Measurements from ENCODE around the gene USP14. TPM values are rescaled to one million over a fixed set of nuclear protein-coding genes. Genes with fewer than 3 reads are reported as not detected.
A peak's percentile ranks its signal among the peaks of the same experiment; 100 is the strongest.
"Not testable (repeated sequence)": the region's sequence is repeated elsewhere in the genome, so short reads cannot be mapped to it uniquely, and the experiment has no call there.

Gene USP14
- polyA plus RNA-seq (2013) = 51.7 and 54.8 TPM in 2 replicates

DNA sequence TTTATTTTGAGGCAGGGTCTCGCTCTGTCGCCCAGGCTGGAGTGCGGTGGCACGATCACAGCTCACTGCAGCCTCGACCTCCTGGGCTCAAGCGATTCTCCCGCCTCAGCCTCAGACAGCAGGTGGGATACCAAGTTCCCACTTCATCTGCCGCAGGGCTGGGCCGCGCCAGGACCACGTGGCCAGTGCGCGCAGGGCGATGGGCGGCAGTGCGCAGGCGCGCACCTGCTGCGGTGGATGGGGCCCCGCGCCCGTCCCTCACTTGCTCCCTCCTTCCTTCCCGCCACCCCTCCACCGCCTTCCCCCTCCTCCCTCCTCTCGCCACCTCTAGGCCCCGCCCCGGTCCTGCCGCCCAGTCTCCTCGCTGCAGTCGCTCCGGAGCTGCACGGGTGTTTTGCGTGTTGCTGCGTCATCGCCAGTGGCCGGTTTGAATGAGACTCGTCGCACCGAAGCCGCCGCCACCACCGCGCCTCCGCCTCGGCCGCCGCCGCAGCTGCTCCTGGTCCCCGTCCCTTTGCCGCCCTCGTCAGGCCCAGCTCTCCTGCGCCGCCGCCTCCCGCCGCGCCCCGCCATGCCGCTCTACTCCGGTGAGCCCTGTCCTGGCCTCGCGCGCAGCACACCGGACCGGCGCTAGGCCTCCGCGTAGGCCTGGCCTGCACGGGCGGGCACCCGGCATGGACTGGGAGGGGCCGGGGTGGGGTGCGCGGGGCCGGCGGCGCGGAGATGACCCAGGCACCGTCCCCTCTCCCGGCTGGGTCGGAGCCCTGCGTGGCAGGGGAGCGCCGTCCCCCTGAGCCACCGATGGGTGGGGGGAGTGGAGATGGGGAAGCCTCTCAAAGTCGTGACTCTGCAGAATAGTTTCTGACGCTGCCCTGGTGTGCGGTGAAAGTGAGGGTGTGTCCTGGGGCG, at the start of gene USP14:
USP14 (plus strand) TSS at position 430 of the 909 bp plus-strand sequence; CDS start at position 572, 142 bp downstream.
- peak within 1 kb of the TSS; percentile 68 for H3K4ac ChIP-seq (ENCODE audit: low read depth, low read length)

DNA sequence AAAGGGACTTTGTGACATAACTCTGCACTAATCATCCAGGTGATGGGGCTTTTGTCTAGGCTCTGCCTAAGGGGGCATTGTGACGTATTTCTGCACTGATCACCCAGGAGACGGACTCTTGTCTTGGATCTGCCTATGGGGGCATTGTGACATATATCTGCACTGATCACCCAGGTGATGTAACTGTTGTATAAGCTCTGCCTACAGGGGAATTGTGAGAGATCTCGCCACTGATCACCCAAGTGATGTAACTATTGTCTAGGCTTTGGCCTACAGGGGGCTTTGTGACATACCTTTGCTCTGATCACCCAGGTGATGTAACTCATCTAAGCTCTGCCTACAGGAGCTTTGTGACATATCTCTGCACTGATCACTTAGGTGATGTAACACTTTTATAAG, 49.7 kb upstream of the USP14 start:
- H3K18ac ChIP-seq (ENCODE audit: low read length); H3K4me1 ChIP-seq (ENCODE audit: control insufficient read depth in 1 of 2, insufficient read depth in 2 of 2, low read length in 2 of 2); H3K36me3 ChIP-seq (ENCODE audit: control insufficient read depth in 1 of 2, insufficient read depth in 2 of 2, low read length in 2 of 2); H3K27ac ChIP-seq (ENCODE audit: low read depth, low read length); H2AK5ac ChIP-seq (ENCODE audit: low read length); H3K9ac ChIP-seq (ENCODE audit: low read length); H2BK12ac ChIP-seq (ENCODE audit: low read length); H3K14ac ChIP-seq (ENCODE audit: low read length); H2BK120ac ChIP-seq (ENCODE audit: insufficient read depth, low read length, poor library complexity); H4K12ac ChIP-seq (ENCODE audit: low read depth, low read length); H3K4me3 ChIP-seq (ENCODE audit: low read depth, low read length); H3K4me2 ChIP-seq (ENCODE audit: low read length); H3K4ac ChIP-seq (ENCODE audit: low read depth, low read length); DNase-seq; H3K79me1 ChIP-seq (ENCODE audit: low read length); H4K91ac ChIP-seq (ENCODE audit: low read depth, low read length); H3K23ac ChIP-seq (ENCODE audit: low read length); H3K27me3 ChIP-seq (ENCODE audit: insufficient read depth, low read length); H3K79me2 ChIP-seq (ENCODE audit: control insufficient read depth, insufficient read depth, low read length, poor library complexity); H2BK5ac ChIP-seq (ENCODE audit: low read depth, low read length, poor library complexity); H2AFZ ChIP-seq (ENCODE audit: insufficient read depth, low read length, poor library complexity); H4K8ac ChIP-seq (ENCODE audit: low read depth, low read length): not testable (repeated sequence)
- WGBS (ENCODE audit: extremely low coverage, insufficient coverage, insufficient read length) = no CpG with 5 or more reads among the region's 3 CpGs
- peaks cover 22% of the 10 kb centered on the region for H3K9me3 ChIP-seq (ENCODE audit: insufficient read depth, low read depth, low read length)

More for the DNA sequence above, at the start of gene USP14:
- peak within 1 kb of the TSS; percentile 100 for H3K4me3 ChIP-seq (ENCODE audit: low read depth, low read length)
- peak within 1 kb of the TSS; percentile 81 for H3K4me2 ChIP-seq (ENCODE audit: low read length)
- peaks cover 14% of the 10 kb centered on the region for H3K79me2 ChIP-seq (ENCODE audit: control insufficient read depth, insufficient read depth, low read length, poor library complexity)
- peak within 1 kb of the TSS; percentile 42 for H2BK5ac ChIP-seq (ENCODE audit: low read depth, low read length, poor library complexity)
- H3K79me1 ChIP-seq (ENCODE audit: low read length) = peaks cover 5% of the 10 kb centered on the region
- WGBS (ENCODE audit: extremely low coverage, insufficient coverage, insufficient read length) = no CpG with 5 or more reads among the region's 89 CpGs
- peak within 1 kb of the TSS; percentile 91 for H3K18ac ChIP-seq (ENCODE audit: low read length)
- no peaks in the 10 kb centered on the region for H3K27me3 ChIP-seq (ENCODE audit: insufficient read depth, low read length)
- H2AK5ac ChIP-seq (ENCODE audit: low read length) = peak within 1 kb of the TSS; percentile 20
- H4K91ac ChIP-seq (ENCODE audit: low read depth, low read length) = peak within 1 kb of the TSS; percentile 72
- no peak within 1 kb of the TSS for H2BK12ac ChIP-seq (ENCODE audit: low read length)
- peak within 1 kb of the TSS; percentile 83 for H3K14ac ChIP-seq (ENCODE audit: low read length)
- peak within 1 kb of the TSS; percentile 60 for H2BK120ac ChIP-seq (ENCODE audit: insufficient read depth, low read length, poor library complexity)
- no peak within 1 kb of the TSS for H3K23ac ChIP-seq (ENCODE audit: low read length)
- H4K12ac ChIP-seq (ENCODE audit: low read depth, low read length) = peak within 1 kb of the TSS; percentile 46
- H3K27ac ChIP-seq (ENCODE audit: low read depth, low read length) = peak within 1 kb of the TSS; percentile 67
- H4K8ac ChIP-seq (ENCODE audit: low read depth, low read length) = peak within 1 kb of the TSS; percentile 90
- peak within 1 kb of the TSS; percentile 58 for H2AFZ ChIP-seq (ENCODE audit: insufficient read depth, low read length, poor library complexity)
- peak within 1 kb of the TSS; percentile 98 for H3K9ac ChIP-seq (ENCODE audit: low read length)
- DNase-seq = peak; percentile 94
- peaks cover 0 to 2% of the 10 kb centered on the region in 2 experiments for H3K36me3 ChIP-seq (ENCODE audit: control insufficient read depth in 1 of 2, insufficient read depth in 2 of 2, low read length in 2 of 2)
- H3K9me3 ChIP-seq (ENCODE audit: insufficient read depth, low read depth, low read length) = no peaks in the 10 kb centered on the region
- peaks cover 2 to 5% of the 10 kb centered on the region in 2 experiments for H3K4me1 ChIP-seq (ENCODE audit: control insufficient read depth in 1 of 2, insufficient read depth in 2 of 2, low read length in 2 of 2)

DNA sequence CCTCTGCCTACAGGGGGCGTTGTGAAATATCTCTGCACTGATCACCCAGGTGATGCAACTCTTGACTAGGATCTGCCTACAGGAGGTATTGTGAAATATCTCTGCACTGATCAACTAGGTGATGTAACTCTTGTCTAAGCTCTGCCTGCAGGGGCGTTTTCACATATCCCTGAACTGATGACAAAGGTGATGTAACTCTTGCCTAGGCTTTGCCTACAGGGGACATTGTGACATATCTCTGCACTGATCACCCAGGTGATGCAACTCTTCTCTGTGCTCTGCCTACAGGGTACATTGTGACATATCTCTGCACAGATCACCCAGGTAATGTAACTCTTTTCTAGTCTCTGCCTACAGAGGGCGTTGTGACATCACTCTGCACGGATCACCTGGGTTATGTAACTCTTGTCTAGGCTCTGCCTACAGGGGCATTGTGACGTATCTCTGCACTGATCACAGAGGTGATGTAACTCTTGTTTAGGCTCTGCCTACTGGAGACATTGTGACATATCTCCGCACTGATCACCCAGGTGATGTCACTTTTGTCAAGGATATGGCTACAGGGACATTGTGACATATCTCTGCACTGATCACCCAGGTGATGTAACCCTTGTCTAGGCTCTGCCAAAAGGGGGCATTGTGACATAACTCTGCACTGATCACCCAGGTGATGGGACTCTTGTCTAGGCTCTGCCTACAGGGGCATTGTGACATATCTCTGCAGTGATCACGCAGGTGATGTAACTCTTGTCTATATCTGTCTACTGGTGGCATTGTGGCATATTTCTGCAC, 49.0 kb upstream of the USP14 start:
- H3K9ac ChIP-seq (ENCODE audit: low read length); H3K4me2 ChIP-seq (ENCODE audit: low read length); H3K27ac ChIP-seq (ENCODE audit: low read depth, low read length); H3K79me1 ChIP-seq (ENCODE audit: low read length); H3K4me3 ChIP-seq (ENCODE audit: low read depth, low read length); H2AK5ac ChIP-seq (ENCODE audit: low read length); H2BK5ac ChIP-seq (ENCODE audit: low read depth, low read length, poor library complexity); H4K12ac ChIP-seq (ENCODE audit: low read depth, low read length); H3K36me3 ChIP-seq (ENCODE audit: control insufficient read depth in 1 of 2, insufficient read depth in 2 of 2, low read length in 2 of 2); H3K14ac ChIP-seq (ENCODE audit: low read length); H4K91ac ChIP-seq (ENCODE audit: low read depth, low read length); H3K4me1 ChIP-seq (ENCODE audit: control insufficient read depth in 1 of 2, insufficient read depth in 2 of 2, low read length in 2 of 2); H4K8ac ChIP-seq (ENCODE audit: low read depth, low read length); H3K79me2 ChIP-seq (ENCODE audit: control insufficient read depth, insufficient read depth, low read length, poor library complexity); H2BK120ac ChIP-seq (ENCODE audit: insufficient read depth, low read length, poor library complexity); H2BK12ac ChIP-seq (ENCODE audit: low read length); H2AFZ ChIP-seq (ENCODE audit: insufficient read depth, low read length, poor library complexity); H3K23ac ChIP-seq (ENCODE audit: low read length); H3K18ac ChIP-seq (ENCODE audit: low read length); H3K4ac ChIP-seq (ENCODE audit: low read depth, low read length); H3K27me3 ChIP-seq (ENCODE audit: insufficient read depth, low read length): not testable (repeated sequence)
- no CpG with 5 or more reads among the region's 7 CpGs for WGBS (ENCODE audit: extremely low coverage, insufficient coverage, insufficient read length)
- DNase-seq = peak; percentile 36 to 57
- peaks cover 22% of the 10 kb centered on the region for H3K9me3 ChIP-seq (ENCODE audit: insufficient read depth, low read depth, low read length)

DNA sequence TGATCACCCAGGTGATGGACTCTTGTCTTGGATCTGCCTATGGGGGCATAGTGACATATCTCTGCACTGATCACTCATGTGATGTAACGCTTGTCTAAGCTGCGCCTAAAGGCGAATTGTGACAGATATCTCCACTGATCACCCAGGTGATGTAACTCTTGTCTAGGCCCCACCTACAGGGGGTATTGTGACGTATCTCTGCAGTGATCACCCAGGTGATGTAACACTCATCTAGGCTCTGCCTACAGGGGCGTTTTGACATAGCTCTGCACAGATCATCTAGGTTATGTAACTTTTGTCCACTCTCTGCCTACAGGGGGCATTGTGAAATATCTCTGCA, 48.5 kb upstream of the USP14 start:
- not testable (repeated sequence) for H3K79me2 ChIP-seq (ENCODE audit: control insufficient read depth, insufficient read depth, low read length, poor library complexity); H2AFZ ChIP-seq (ENCODE audit: insufficient read depth, low read length, poor library complexity); H4K8ac ChIP-seq (ENCODE audit: low read depth, low read length); H2BK120ac ChIP-seq (ENCODE audit: insufficient read depth, low read length, poor library complexity); H3K27me3 ChIP-seq (ENCODE audit: insufficient read depth, low read length); H2AK5ac ChIP-seq (ENCODE audit: low read length); H3K36me3 ChIP-seq (ENCODE audit: control insufficient read depth in 1 of 2, insufficient read depth in 2 of 2, low read length in 2 of 2); H2BK12ac ChIP-seq (ENCODE audit: low read length); H2BK5ac ChIP-seq (ENCODE audit: low read depth, low read length, poor library complexity); H3K14ac ChIP-seq (ENCODE audit: low read length); H3K4ac ChIP-seq (ENCODE audit: low read depth, low read length); H3K4me2 ChIP-seq (ENCODE audit: low read length); H4K91ac ChIP-seq (ENCODE audit: low read depth, low read length); H3K27ac ChIP-seq (ENCODE audit: low read depth, low read length); H3K9ac ChIP-seq (ENCODE audit: low read length); H3K4me3 ChIP-seq (ENCODE audit: low read depth, low read length); H3K4me1 ChIP-seq (ENCODE audit: control insufficient read depth in 1 of 2, insufficient read depth in 2 of 2, low read length in 2 of 2); H3K23ac ChIP-seq (ENCODE audit: low read length); H4K12ac ChIP-seq (ENCODE audit: low read depth, low read length); H3K79me1 ChIP-seq (ENCODE audit: low read length); H3K18ac ChIP-seq (ENCODE audit: low read length)
- peak; percentile 35 to 77 for DNase-seq
- H3K9me3 ChIP-seq (ENCODE audit: insufficient read depth, low read depth, low read length) = peaks cover 22% of the 10 kb centered on the region
- WGBS (ENCODE audit: extremely low coverage, insufficient coverage, insufficient read length) = no CpG with 5 or more reads among the region's 5 CpGs

Data from trophoblast cell (in vitro differentiated cells and primary cell).